ENCODE data around the gene EML2.
"Not testable (repeated sequence)": the region's sequence is repeated elsewhere in the genome, so short reads cannot be mapped to it uniquely, and the experiment has no call there.

Gene EML2, protein sequence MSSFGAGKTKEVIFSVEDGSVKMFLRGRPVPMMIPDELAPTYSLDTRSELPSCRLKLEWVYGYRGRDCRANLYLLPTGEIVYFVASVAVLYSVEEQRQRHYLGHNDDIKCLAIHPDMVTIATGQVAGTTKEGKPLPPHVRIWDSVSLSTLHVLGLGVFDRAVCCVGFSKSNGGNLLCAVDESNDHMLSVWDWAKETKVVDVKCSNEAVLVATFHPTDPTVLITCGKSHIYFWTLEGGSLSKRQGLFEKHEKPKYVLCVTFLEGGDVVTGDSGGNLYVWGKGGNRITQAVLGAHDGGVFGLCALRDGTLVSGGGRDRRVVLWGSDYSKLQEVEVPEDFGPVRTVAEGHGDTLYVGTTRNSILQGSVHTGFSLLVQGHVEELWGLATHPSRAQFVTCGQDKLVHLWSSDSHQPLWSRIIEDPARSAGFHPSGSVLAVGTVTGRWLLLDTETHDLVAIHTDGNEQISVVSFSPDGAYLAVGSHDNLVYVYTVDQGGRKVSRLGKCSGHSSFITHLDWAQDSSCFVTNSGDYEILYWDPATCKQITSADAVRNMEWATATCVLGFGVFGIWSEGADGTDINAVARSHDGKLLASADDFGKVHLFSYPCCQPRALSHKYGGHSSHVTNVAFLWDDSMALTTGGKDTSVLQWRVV

DNA sequence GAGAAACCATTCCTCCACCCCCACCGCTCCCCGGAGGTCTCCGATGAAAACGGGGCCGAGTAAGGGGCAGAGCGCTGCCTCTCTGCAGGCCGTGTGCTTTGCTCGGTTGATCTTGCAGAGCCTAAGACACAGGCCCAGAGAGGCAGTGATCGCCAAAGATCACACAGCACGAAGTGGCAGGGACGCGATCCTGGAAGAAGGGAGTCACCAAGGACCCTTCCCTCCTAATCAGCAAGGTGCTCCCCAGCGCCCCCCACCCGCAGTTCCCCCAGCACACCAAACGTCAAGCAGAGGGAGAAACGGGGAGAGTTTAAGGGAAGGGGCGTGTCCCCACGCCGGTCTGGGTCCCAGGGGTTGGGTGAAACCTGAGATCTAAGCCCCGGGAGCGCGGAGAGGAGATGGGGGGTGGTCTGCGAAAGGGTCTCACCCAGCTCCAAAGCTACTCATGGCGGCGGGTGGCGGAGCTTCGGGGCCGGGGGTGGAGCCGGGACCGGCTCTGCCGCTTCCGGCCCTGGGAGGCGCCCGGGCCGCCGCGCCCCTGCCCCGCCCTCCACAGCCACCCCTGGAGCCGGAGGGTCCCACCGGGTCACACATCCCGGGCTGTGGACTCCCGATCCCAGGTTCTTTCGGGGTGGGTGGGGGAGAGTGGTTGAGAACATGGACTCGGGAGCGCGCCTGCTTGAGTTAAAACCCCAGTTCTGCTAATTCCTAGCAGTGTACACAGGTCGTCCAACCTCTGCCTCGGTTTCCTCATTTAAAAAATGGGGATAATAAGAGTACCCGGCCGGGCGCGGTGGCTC lies at the start of gene EML2:
TSS of gene EML2 (minus strand) at position 468 of the 800 bp plus-strand sequence. CDS start at position 447, 21 bp downstream.
- peak; percentile 43 for DNase-seq (ENCODE audit: low spot score)

DNA sequence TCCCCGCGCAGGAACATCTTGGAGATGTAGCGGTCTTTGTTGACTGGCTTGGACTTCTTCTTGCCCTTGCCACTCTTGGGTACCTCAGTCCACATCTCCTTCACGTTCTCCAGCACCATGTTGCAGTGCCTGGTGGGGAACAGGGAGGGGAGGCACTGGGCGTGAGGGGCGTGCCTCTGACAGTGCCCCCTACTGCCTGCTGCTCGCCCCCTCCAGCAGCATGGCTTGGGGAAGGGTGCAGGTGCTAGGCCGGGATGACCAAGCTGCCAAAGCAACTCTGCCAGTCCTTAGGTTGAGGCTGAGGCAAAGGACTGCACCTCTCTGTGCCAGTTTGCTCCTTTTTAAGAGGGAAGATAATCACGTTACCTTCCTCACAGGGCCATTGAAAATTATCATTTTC lies 48.4 kb upstream of the EML2 start:
- no peak for DNase-seq (ENCODE audit: low spot score)

DNA sequence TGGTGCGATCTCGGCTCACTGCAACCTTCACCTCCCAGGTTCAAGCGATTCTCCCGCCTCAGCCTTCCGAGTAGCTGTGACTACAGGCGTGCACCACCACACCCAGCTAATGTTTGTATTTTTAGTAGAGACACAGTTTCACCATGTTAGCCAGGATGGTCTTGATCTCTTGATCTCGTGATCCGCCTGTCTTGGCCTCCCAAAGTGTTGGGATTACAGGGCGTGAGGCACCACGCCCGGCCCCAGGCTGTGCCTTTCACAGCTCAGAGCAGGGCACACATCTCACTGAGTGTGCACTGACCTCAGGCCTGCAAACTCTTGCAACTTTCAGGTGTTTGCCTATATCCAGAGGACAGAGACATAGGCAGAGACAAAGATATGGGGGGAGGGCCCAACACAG lies 45.8 kb upstream of the EML2 start:
- not testable (repeated sequence) for DNase-seq (ENCODE audit: low spot score)

DNA sequence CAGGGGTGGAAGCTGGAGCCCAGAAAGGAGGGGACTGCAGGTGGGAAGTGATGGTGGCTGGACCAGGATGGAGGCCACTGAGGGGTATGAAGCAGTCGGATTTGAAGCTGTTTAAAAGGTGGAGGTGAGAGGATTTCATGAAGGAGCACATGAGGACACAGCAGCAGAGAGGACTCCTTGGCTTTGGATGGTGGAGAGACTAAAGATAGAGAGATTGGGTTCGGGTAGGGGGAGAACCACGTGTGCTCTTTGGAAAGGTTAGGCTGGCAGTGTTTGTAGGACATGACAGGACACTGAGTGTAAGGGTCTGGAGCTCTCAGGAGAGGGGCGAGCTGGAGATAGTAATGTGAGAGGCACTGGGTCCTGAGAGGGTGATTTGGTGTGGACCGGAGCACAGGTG lies 43.7 kb upstream of the EML2 start:
- DNase-seq (ENCODE audit: low spot score) = no peak

DNA sequence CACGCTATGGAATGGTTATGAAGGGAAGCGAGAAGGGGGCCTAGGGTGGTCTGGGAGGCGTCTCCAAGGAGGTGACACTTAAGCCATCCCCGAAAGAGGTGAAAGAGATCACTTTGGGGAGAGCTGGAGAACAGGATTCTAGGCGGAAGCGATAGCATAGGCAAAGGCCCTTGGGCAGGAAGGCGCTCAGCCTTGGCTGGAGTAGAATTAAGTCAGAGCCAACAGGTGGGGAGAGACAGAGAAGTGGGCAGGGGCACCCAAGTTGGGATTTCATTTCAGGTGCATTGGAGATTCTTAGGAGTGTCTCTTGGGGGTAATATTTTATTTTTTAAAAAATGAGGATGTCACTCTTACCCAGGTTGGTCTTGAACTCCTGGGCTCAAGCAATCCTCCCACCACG lies 42.9 kb upstream of the EML2 start:
- no peak for DNase-seq (ENCODE audit: low spot score)

DNA sequence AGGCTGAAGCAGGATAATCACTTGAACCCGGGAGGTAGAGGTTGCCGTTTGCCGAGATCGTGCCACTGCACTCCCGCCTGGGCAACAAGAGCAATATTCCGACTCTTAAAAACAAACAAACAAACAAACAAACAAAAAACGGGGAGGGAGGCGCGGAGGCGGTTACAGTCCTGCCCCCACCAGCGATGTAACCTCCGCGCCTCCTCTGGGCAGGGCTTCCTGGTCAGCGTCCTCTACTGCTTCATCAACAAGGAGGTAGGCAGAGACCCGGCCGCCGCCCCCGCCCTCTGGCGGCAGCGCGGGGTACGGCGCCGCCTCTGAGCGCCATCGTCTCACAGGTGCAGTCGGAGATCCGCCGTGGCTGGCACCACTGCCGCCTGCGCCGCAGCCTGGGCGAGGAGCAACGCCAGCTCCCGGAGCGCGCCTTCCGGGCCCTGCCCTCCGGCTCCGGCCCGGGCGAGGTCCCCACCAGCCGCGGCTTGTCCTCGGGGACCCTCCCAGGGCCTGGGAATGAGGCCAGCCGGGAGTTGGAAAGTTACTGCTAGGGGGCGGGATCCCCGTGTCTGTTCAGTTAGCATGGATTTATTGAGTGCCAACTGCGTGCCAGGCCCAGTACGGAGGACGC lies 42.3 kb upstream of the EML2 start:
- DNase-seq (ENCODE audit: low spot score) = peak; percentile 90

DNA sequence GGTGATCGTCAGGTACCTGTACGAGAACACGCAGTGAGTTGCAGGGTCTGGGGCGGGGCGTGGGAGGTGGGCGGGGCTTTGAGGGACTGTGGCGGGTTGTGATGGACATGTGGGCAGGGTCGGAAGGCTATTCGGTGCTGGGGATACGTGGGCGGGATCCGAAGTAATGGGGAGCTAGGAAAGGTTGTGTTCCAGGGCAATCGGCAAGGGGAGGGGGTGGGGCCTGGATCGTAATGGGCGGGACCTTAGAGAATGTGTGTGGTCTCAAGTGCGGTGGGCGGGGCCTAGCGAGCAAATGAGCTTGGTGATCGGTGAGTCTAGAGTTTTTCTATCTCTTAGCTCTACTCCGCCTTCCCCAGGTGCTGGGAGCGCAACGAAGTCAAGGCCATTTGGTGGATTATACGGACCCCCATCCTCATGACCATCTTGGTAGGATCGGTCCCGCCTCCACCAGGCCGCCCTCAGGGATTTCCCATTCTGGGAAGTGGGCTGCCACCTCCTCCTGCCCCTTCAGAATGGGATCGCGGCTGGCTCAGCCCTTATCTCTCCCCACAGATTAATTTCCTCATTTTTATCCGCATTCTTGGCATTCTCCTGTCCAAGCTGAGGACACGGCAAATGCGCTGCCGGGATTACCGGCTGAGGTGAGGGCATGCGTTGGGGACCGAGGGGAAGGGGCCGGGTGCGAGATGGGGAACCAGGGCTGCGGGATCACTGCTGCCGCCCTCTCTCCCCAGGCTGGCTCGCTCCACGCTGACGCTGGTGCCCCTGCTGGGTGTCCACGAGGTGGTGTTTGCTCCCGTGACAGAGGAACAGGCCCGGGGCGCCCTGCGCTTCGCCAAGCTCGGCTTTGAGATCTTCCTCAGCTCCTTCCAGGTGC lies 38.4 kb upstream of the EML2 start:
- DNase-seq (ENCODE audit: low spot score) = peak; percentile 79

DNA sequence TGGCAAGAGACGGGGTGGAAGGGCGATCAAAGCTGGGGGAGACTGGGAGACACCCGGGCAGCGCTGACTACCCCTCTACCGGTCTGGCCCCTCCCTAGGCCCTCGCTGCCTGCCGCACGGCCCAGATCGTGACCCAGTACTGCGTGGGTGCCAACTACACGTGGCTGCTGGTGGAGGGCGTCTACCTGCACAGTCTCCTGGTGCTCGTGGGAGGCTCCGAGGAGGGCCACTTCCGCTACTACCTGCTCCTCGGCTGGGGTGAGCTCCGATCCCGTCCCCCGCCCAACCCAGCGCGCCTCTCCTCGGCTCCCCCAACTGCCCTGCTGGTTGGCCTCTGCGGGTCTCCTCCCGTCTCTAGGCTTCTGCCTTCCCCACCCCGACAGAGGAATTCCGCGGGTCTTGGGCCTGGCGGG lies 37.7 kb upstream of the EML2 start:
- peak; percentile 44 for DNase-seq (ENCODE audit: low spot score)

DNA sequence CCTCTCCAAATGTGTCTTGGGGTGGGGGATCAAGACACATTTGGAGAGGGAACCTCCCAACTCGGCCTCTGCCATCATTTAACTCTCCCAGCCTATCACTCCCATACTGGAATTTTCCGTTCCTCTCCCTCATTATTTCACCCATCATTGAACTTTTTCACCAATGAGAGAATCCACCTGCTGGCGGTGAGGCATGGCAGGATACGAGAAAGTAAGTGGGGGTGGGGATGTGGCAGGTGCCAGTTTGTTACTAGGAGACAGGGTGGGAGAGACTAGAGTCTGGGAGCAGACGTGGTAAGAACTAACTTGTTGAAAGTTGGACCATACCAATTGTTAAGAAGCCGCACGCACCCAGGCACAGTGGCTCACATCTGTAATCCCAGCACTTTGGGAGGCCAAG lies 35.7 kb upstream of the EML2 start:
- DNase-seq (ENCODE audit: low spot score) = no peak

DNA sequence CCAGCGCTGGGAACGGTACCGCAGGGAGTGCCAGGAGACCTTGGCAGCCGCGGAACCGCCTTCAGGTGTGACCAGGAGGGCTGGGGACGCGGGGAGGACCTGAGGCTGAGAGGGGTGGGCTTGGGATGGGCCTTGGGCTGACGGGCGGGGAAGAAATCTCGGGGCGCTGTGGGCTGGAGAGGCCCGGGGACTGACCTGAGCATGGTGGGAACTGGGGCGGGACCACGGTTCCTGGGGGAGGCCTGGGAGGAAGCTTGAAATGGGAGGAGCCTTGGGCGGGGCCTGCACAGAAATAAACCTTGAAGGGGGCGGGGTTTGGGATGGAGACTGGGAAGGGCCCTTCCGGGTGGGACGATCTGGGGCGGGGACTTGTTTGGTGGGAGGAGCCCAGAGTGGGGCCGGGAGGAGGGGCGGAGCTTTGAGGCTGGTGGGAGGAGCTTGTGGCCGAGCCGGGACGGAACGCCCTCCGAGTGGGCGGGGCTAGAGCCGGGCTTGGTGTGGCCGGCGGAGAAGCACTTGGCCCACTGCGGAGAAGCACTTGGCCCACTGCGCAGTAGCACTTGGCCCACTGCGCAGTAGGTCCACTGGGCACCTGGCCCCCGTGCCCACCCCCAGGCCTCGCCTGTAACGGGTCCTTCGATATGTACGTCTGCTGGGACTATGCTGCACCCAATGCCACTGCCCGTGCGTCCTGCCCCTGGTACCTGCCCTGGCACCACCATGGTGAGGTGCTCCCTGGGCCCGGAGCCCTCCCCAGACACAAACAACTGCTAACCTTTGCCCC lies 31.7 kb upstream of the EML2 start:
- peak; percentile 37 for DNase-seq (ENCODE audit: low spot score)

DNA sequence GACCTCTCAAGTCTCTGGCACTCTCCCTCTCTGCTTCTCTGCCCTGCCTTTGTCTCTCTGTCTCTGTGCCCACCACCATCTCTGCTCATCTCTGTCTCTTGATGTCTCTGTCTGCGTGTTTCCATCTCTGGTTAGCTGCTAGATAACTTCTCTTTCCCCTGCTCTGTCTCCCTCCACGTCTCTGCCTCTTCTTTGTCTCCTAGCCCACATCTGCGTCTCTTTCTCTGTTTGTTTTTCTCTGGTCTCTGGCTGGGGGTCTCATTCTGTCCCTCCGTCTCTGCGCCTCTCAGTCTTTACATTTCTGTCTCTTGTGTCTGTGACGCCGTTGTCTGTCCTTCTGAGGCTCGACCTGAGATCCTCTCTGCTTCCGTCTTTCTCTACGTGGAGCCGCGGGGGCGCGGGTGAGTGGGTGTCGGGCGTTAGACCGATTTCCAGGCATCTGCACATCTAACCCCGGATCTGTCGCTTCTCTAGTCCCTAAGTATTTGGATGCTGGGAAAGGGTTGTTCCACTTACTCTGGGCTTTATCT lies 29.2 kb upstream of the EML2 start:
- DNase-seq (ENCODE audit: low spot score) = peak; percentile 30

DNA sequence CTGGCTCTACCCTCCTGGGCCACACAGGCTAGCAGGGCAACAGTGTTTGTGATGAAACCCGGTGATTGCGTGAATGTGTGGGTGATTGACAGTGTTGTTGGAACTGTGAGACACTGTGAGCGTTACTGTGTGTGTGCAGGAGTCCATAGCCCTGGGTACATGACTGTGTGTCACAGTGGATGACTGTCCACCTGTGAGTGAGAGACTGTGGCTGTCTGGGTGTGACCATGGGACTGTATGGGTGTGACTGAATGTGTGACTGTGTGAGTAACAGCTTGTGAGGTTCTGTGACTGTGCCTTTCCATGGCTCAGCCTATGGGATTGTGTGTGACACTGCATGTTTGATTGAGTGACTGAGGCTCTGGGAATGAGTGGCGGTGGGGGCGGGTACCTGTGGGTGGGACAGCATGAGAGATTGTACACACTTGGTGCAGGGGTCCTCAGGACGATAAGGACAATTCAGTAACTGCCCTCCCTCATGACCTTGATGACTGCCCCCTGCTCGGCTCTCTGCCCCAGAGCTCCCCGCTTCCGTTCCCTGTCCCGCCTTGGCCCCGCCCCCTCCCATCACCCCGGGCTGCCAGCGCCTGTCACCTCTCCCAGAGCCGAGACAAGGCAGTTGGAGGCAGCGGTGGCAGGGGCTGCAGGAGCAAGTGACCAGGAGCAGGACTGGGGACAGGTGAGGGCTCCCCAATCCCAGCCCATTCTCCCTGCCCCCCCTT lies 28.6 kb upstream of the EML2 start, which contains the start of gene GIPR:
TSS of gene GIPR (plus strand) at position 602 of the 722 bp plus-strand sequence. CDS start 1,300 bp downstream, outside the sequence.
- peak; percentile 76 for DNase-seq (ENCODE audit: low spot score)

DNA sequence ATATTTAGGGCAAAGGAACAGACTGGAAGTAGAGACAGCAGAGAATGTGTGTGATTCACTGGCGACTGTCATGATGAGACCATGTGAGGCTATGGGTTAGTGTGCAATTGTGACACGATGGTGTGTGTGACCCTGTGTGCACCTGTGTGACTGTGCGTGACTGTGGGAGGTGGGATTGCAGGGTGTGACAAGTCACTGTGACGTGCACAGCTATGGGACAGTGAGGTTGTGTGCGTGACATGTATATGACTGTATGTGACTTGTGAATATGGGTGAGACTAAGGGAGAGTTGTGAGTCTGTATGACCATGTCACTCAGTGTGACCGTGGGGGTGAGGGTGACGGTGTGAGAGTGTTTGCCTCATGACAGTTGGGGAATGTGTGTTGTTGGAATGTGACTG lies 25.4 kb upstream of the EML2 start:
- no peak for DNase-seq (ENCODE audit: low spot score)

DNA sequence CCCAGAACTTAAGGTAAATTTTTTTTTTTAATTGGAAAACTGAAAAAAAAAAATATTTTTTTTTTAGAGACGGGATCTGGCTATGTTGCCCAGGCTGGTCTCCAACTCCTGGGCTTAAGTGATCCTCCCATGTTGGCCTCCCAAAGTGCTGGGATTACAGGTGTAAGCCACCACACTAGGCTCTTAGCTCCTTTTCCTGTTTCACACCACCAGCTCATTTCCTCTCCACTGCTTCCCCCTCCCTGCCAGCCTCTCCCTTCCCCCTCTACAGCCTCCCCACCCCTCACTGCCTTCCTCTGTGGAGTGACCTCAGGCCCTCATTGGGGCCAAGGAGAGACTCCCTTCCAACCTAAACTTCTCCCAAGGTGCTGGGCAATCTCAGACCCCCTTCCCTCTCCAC lies 24.6 kb upstream of the EML2 start:
- DNase-seq (ENCODE audit: low spot score) = no peak

DNA sequence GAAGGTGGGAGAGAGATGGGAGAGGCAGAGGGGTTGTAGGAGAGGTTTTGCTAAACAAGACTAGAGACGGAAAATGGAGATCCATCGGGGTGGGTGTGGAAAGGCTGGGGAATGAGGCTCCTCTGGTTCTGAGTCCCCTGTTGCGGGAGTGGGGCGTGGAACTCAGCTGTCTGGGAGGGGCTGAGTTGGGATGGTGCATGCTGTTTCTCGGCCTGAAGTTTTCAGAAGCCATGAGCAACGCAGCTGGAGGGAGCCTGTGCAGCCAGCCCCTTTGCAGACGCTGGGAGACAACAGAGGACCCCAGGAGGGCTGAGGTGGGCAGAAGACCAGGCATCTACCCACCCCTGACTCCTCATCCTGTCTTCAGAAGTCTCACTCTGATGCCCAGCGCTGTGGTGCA lies 21.4 kb upstream of the EML2 start:
- no peak for DNase-seq (ENCODE audit: low spot score)

DNA sequence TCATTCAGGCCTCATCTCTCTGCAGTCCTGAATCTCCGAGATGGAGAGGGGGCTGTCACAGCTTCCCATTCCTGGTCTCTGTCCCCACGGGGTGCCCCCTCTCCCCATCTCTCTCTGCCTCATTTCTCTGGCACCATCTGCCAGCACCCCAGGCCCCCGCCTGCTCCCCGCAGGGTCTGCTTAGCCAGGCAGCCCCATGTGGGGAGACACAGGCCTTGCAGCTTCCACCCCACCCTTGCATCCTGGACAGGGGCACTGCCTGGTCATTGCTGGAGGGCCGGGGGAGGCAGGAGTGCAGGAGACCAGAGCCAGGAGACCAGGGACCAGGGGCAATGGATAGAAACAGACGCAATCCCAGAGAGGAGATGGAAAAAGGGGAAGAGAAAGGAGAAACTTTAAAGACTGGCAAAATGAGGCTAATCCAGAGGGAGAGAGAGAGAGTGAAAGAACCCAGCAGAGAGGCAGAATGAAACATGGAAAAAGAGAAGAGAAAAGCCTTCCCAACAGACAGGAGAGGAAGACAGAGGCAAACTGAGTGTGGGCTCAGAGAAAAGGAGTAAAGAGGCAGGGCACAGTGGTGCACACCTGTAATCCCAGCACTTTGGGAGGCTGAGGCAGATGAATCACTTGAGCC lies 20.0 kb upstream of the EML2 start:
- no peak for DNase-seq (ENCODE audit: low spot score)

DNA sequence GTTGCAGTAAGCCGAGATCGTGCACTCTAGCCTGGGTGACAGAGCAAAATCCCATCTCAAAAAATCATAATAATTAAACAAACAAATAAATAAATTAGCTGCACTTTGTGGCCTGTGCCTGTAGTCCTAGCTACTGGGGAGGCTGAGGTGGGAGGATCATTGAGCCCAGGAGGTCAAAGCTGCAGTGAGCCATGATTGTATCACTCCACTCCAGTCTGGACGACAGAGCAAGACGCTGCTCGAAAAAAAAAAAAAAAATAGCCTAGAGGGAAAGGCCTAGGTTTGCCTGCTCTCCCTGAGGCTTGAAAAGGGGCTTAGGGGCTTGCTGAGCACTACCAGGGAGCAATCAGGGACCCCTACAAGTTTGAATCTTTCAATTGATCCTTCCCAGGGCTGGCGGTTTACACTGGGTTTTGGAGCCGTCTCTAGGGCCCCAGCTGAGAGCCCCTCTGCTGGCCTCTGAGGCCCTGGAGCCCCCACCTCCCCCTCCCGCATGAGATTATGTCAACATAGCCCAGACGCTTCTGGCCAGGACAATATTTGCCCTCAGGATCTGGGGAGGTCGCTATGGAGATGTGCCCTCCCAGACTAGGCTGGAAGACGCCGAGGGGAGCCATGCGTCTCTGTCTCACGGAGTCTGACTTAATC lies 18.4 kb upstream of the EML2 start:
- DNase-seq (ENCODE audit: low spot score) = no peak

DNA sequence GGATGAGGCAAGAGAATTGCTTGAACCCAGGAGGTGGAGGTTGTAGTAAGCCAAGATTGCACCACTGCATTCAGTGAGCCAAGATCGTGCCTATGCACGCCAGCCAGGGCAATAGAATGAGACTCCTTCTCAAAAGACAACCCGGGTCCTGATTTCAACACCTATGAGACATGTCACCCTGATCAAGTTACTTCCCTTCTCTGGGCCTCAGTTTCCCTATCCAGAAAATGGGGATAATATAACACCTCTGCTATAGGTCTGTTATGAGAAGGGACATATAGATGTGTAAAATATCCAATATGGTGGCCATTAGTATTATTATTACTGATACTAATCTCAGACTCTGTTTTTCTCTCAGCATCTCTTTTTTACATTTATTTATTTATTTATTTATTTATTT lies 15.9 kb upstream of the EML2 start:
- no peak for DNase-seq (ENCODE audit: low spot score)
